Stomach smooth muscle (tissue), 2 donors: ENCODE measurements around the gene PLD5.

Experiments used
- H3K27ac ChIP-seq: one replicate; pipeline ENCODE4 v1.7.0; 2013; ENCODE audit warnings: mild to moderate bottlenecking, low read length, inconsistent platforms
- H3K27me3 ChIP-seq, 2 donors: one replicate each; pipeline ENCODE4 v1.7.0; 2013; ENCODE audit warnings: low read length in 2 of 2; ENCODE audit not compliant: insufficient read depth in 2 of 2, control insufficient read depth in 1 of 2
- H3K36me3 ChIP-seq, 2 donors: one replicate each; pipeline ENCODE4 v1.7.0; 2013; ENCODE audit warnings: low read length in 2 of 2; ENCODE audit not compliant: control insufficient read depth in 2 of 2, insufficient read depth in 2 of 2
- H3K4me1 ChIP-seq: one replicate; pipeline ENCODE4 v1.7.0; 2013; ENCODE audit warnings: low read length; ENCODE audit not compliant: control insufficient read depth, insufficient read depth
- H3K4me3 ChIP-seq, 2 donors: one replicate each; pipeline ENCODE4 v1.7.0; 2013; ENCODE audit warnings: low read length in 2 of 2
- H3K9ac ChIP-seq, 2 donors: one replicate each; pipeline ENCODE4 v1.7.0; 2013; ENCODE audit warnings: low read length in 2 of 2, mild to moderate bottlenecking in 1 of 2
- H3K9me3 ChIP-seq, 2 donors: one replicate each; pipeline ENCODE4 v1.7.0; 2013; ENCODE audit warnings: low read length in 2 of 2; ENCODE audit not compliant: control insufficient read depth in 2 of 2
- donor health status: healthy.
- donor health status: Pancreatic carcinoma.

Gene PLD5

GRCh38 chr1:242524571-242525359 is at the start of gene PLD5:
Gene PLD5 (minus strand): TSS chr1:242524697.
- Histone ChIP-seq H3K27me3 (peaks cover 29 to 31% of the 10 kb centered on the region in 2 donors), H3K4me1 (peaks cover 14% of the 10 kb centered on the region), H3K36me3 (no peaks in the 10 kb centered on the region), H3K27ac (no peak within 1 kb of the TSS), H3K4me3 (peak within 1 kb of the TSS; percentile 43 to 63), H3K9ac (no peak within 1 kb of the TSS), H3K9me3 (no peaks in the 10 kb centered on the region)

- H3K4me3 ChIP-seq, result no peak overlapping the region
Measured at GRCh38 chr1:242569867-242570266, 45.4 kb upstream of the PLD5 start.

GRCh38 chr1:242568666-242569065 is 44.2 kb upstream of the PLD5 start:
- Histone ChIP-seq H3K36me3 (no peaks in the 10 kb centered on the region), H3K4me3 (no peak overlapping the region), H3K4me1 (no peaks in the 10 kb centered on the region), H3K27me3 (no peaks in the 10 kb centered on the region), H3K9me3 (peaks cover 5 to 6% of the 10 kb centered on the region in 2 donors), H3K27ac (no peak overlapping the region), H3K9ac (no peak overlapping the region)

More at GRCh38 chr1:242569867-242570266, 45.4 kb upstream of the PLD5 start:
- Histone ChIP-seq H3K27ac (no peak overlapping the region), H3K36me3 (no peaks in the 10 kb centered on the region), H3K9ac (no peak overlapping the region), H3K4me1 (no peaks in the 10 kb centered on the region), H3K9me3 (peaks cover 5 to 6% of the 10 kb centered on the region in 2 donors), H3K27me3 (no peaks in the 10 kb centered on the region)

- Histone ChIP-seq H3K36me3 (no peaks in the 10 kb centered on the region), H3K4me3 (no peak overlapping the region), H3K9me3 (peaks cover 5 to 6% of the 10 kb centered on the region in 2 donors), H3K27me3 (no peaks in the 10 kb centered on the region), H3K27ac (no peak overlapping the region), H3K9ac (no peak overlapping the region), H3K4me1 (no peaks in the 10 kb centered on the region)
Measured at GRCh38 chr1:242567596-242567995, 43.1 kb upstream of the PLD5 start.

GRCh38 chr1:242556759-242557158 is 32.3 kb upstream of the PLD5 start:
- H3K36me3 ChIP-seq, result no peaks in the 10 kb centered on the region
- no peaks in the 10 kb centered on the region for H3K9me3 ChIP-seq

GRCh38 chr1:242556276-242556675 is 31.8 kb upstream of the PLD5 start:
- H3K9me3 ChIP-seq, result no peaks in the 10 kb centered on the region
- H3K27ac ChIP-seq, result no peak overlapping the region
- no peak overlapping the region for H3K4me3 ChIP-seq
- H3K27me3 ChIP-seq, result no peaks in the 10 kb centered on the region
- H3K9ac ChIP-seq, result no peak overlapping the region
- no peaks in the 10 kb centered on the region for H3K4me1 ChIP-seq
- H3K36me3 ChIP-seq, result no peaks in the 10 kb centered on the region

More at GRCh38 chr1:242556759-242557158, 32.3 kb upstream of the PLD5 start:
- no peak overlapping the region for H3K27ac ChIP-seq
- no peak overlapping the region for H3K9ac ChIP-seq
- H3K27me3 ChIP-seq, result no peaks in the 10 kb centered on the region
- H3K4me1 ChIP-seq, result no peaks in the 10 kb centered on the region
- no peak overlapping the region for H3K4me3 ChIP-seq

GRCh38 chr1:242554577-242554976 is 30.1 kb upstream of the PLD5 start:
- no peak overlapping the region for H3K4me3 ChIP-seq
- H3K9me3 ChIP-seq, result no peaks in the 10 kb centered on the region
- no peaks in the 10 kb centered on the region for H3K36me3 ChIP-seq
- no peak overlapping the region for H3K9ac ChIP-seq
- H3K27me3 ChIP-seq, result no peaks in the 10 kb centered on the region
- H3K27ac ChIP-seq, result no peak overlapping the region
- H3K4me1 ChIP-seq, result no peaks in the 10 kb centered on the region

GRCh38 chr1:242546849-242547729 is 22.6 kb upstream of the PLD5 start:
- Histone ChIP-seq H3K4me1 (no peaks in the 10 kb centered on the region), H3K9ac (no peak overlapping the region), H3K36me3 (no peaks in the 10 kb centered on the region), H3K9me3 (no peaks in the 10 kb centered on the region), H3K4me3 (no peak overlapping the region), H3K27ac (no peak overlapping the region), H3K27me3 (no peaks in the 10 kb centered on the region)

GRCh38 chr1:242546441-242546840 is 21.9 kb upstream of the PLD5 start:
- Histone ChIP-seq H3K9me3 (no peaks in the 10 kb centered on the region), H3K4me1 (no peaks in the 10 kb centered on the region), H3K36me3 (no peaks in the 10 kb centered on the region), H3K27ac (no peak overlapping the region), H3K27me3 (no peaks in the 10 kb centered on the region), H3K4me3 (no peak overlapping the region), H3K9ac (no peak overlapping the region)

GRCh38 chr1:242544071-242544470 is 19.6 kb upstream of the PLD5 start:
- no peaks in the 10 kb centered on the region for H3K9me3 ChIP-seq
- no peak overlapping the region for H3K27ac ChIP-seq
- H3K36me3 ChIP-seq, result no peaks in the 10 kb centered on the region
- peaks cover 0 to 2% of the 10 kb centered on the region in 2 donors for H3K27me3 ChIP-seq
- H3K4me3 ChIP-seq, result no peak overlapping the region
- no peaks in the 10 kb centered on the region for H3K4me1 ChIP-seq
- no peak overlapping the region for H3K9ac ChIP-seq
